Testis (tissue), 3 donors: Measurements from ENCODE around the gene CLMN. TPM values are rescaled to one million over a fixed set of nuclear protein-coding genes. Genes with fewer than 3 reads are reported as not detected.

Source experiments
- DNase-seq: peaks from one replicate; pipeline ENCODE4 v3.0.0-alpha.2; 2019
- H3K27ac ChIP-seq, 2 donors: fragments of 200-600 bp; sonication (generic); one replicate each; pipeline ENCODE4 v1.5.1; 2019
- H3K27me3 ChIP-seq: fragments of 200-600 bp; sonication (generic); one replicate; pipeline ENCODE4 v1.5.1; 2019
- H3K36me3 ChIP-seq: fragments of 200-600 bp; sonication (generic); one replicate; pipeline ENCODE4 v1.5.1; 2017; ENCODE audit warnings: low read depth; ENCODE audit errors: missing control alignments
- H3K4me1 ChIP-seq: fragments of 200-600 bp; sonication (generic); one replicate; pipeline ENCODE4 v1.5.1; 2019
- H3K4me3 ChIP-seq, 2 donors: fragments of 200-600 bp; sonication (generic); one replicate each; pipeline ENCODE4 v1.5.1; 2017 to 2019
- H3K9me3 ChIP-seq: fragments of 200-600 bp; sonication (generic); one replicate; pipeline ENCODE4 v1.5.1; 2017
- CTCF ChIP-seq, 3 experiments: fragments of 450-650 bp in 2 of 3; fragments of 200-600 bp in 1 of 3; sonication (generic) in 1 of 3; IDR thresholded peaks; one replicate each; pipeline ENCODE4 v1.5.1; 2016 to 2019; ENCODE audit warnings: antibody characterized with exemption in 3 of 3, mild to moderate bottlenecking in 2 of 3, moderate library complexity in 1 of 3
- POLR2A ChIP-seq: fragments of 450-650 bp; IDR thresholded peaks from one replicate; pipeline ENCODE4 v1.6.1; 2017; ENCODE audit warnings: antibody characterized with exemption, mild to moderate bottlenecking, moderate library complexity
- WGBS, 2 donors: methylation state at CpG; one replicate each; pipeline ENCODE4 v1.1.5; 2018; 5-methylcytosine and 5-hydroxymethylcytosine counted together
- intact Hi-C: fragments of 100-400 bp; cut with DNase I; formaldehyde crosslinking; loops from one replicate; pipeline ENCODE4 v1.15.1; 2023; ENCODE audit warnings: low total_unique reads
- polyA plus RNA-seq: library from polyadenylated mRNA; stranded (reverse); fragments of 350-450 nt; fragmentation: Illumina TruSeq; extraction: RNeasy Lipid Tissue Mini Kit (QIAGEN cat#74804); gene quantifications from one replicate; pipeline ENCODE4 v1.2.3, GENCODE V29; 2014; ENCODE audit warnings: low read depth, low replicate concordance; ENCODE audit not compliant: insufficient read depth
- total RNA-seq, 2 donors: library from RNA; depleted of rRNA; stranded (reverse); fragments of >200 nt; gene quantifications; one replicate each; pipeline ENCODE4 v1.2.3, GENCODE V29; 2016

The CLMN gene
- total and polyA plus RNA-seq, 3 donors from 2014 or later, result 35.9 to 134 (median 68.0) TPM

- intact Hi-C loops, result no loop called here
- 73 to 78% methylated on average over 5 of the region's 5 CpGs for WGBS, 2 donors
These were observed 25.3 kb upstream of the CLMN start for GRCh38 chr14:95345032-95345431.

GRCh38 chr14:95344536-95344935 lies 24.8 kb upstream of the CLMN start:
- no peak for DNase-seq
- H3K4me3 ChIP-seq, result no peak overlapping the region
- no peaks in the 10 kb centered on the region for H3K4me1 ChIP-seq
- no peaks in the 10 kb centered on the region for H3K36me3 ChIP-seq
- H3K27me3 ChIP-seq, result no peaks in the 10 kb centered on the region
- no peaks in the 10 kb centered on the region for H3K9me3 ChIP-seq
- H3K27ac ChIP-seq, result no peak overlapping the region
- intact Hi-C loops, result no loop called here
- TF ChIP-seq CTCF (IDR thresholded peaks at IDR 0.05), result no peak
- no peak for TF ChIP-seq POLR2A

More at GRCh38 chr14:95345032-95345431, 25.3 kb upstream of the CLMN start:
- Histone ChIP-seq H3K27ac (no peak overlapping the region), H3K4me3 (no peak overlapping the region), H3K27me3 (no peaks in the 10 kb centered on the region), H3K36me3 (no peaks in the 10 kb centered on the region), H3K9me3 (no peaks in the 10 kb centered on the region), H3K4me1 (no peaks in the 10 kb centered on the region)
- no peak for DNase-seq
- TF ChIP-seq CTCF (IDR thresholded peaks at IDR 0.05) (no peak), POLR2A (no peak)

GRCh38 chr14:95341564-95341963 lies 21.9 kb upstream of the CLMN start:
- no peaks in the 10 kb centered on the region for H3K4me1 ChIP-seq
- DNase-seq, result peak; percentile 81
- no peak for TF ChIP-seq CTCF (IDR thresholded peaks at IDR 0.05)
- TF ChIP-seq POLR2A, result no peak

GRCh38 chr14:95341115-95341514 lies 21.4 kb upstream of the CLMN start:
- 87 to 100% methylated on average over 1 of the region's 1 CpG for WGBS, 2 donors
- no peaks in the 10 kb centered on the region for H3K9me3 ChIP-seq
- no peak overlapping the region for H3K27ac ChIP-seq
- H3K27me3 ChIP-seq, result no peaks in the 10 kb centered on the region
- no peak for TF ChIP-seq CTCF (IDR thresholded peaks at IDR 0.05)
- intact Hi-C loops, result no loop called here
- H3K4me1 ChIP-seq, result no peaks in the 10 kb centered on the region
- no peak overlapping the region for H3K4me3 ChIP-seq
- no peaks in the 10 kb centered on the region for H3K36me3 ChIP-seq
- DNase-seq, result no peak

More at GRCh38 chr14:95341564-95341963, 21.9 kb upstream of the CLMN start:
- intact Hi-C loops, result no loop called here
- H3K4me3 ChIP-seq, result no peak overlapping the region
- WGBS, 2 donors, result 76 to 79% methylated on average over 4 of the region's 4 CpGs
- H3K36me3 ChIP-seq, result no peaks in the 10 kb centered on the region
- H3K27me3 ChIP-seq, result no peaks in the 10 kb centered on the region
- no peak overlapping the region for H3K27ac ChIP-seq
- no peaks in the 10 kb centered on the region for H3K9me3 ChIP-seq

GRCh38 chr14:95340201-95340697 lies 20.5 kb upstream of the CLMN start:
- no peaks in the 10 kb centered on the region for H3K4me1 ChIP-seq
- H3K9me3 ChIP-seq, result no peaks in the 10 kb centered on the region
- intact Hi-C loops, result no loop called here
- no peaks in the 10 kb centered on the region for H3K36me3 ChIP-seq
- TF ChIP-seq CTCF (IDR thresholded peaks at IDR 0.05), result no peak
- TF ChIP-seq POLR2A, result no peak
- WGBS, 2 donors, result 21 to 45% methylated on average over 8 of the region's 8 CpGs
- H3K4me3 ChIP-seq, result no peak overlapping the region
- H3K27ac ChIP-seq, result no peak overlapping the region
- peak; percentile 85 for DNase-seq
- no peaks in the 10 kb centered on the region for H3K27me3 ChIP-seq
